HG03342 (cell line): ENCODE data around the gene DOK4.
"Not testable (repeated sequence)": the region's sequence is repeated elsewhere in the genome, so short reads cannot be mapped to it uniquely, and the experiment has no call there.

ENCODE experiments used
- ATAC-seq: cut with Tn5 transposase; IDR thresholded peaks from one replicate; pipeline ENCODE4 v1.9.1; 2021; ENCODE audit warnings: mild to moderate bottlenecking, moderate library complexity; ENCODE audit not compliant: unreplicated experiment

DOK4 gene

DNA sequence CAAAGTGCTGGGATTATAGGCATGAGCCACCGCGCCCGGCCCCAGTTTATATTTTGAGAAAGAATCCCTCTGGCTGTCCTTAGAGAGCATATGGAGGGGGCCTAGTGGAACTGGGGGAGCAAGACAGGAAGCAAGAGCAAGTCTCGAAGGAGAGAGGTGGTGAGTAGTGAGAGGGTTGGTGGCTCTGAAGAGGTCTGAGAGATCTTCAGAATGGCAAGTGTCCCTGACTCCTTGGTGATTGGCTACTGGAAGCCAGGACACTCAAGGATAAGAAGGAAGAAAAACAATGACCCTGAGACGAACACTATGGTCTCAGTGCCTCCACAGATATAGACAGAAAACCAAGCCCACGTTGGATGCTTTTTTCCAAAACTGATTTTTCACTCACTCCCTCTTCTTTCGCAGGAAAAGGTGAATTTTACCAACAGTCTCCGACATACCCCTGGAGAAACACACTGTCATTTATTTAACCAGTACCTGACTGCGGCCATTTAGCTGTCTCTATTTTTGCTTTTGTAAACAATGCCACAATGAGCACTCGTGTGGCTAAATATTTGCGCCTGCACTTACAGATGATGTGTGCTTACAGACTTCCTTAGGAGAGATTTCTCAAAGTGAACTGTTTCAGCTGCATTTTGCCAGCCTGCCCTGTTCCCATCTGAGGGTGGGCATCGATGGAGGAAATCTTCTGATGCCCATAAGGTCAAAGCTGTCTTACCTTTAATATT, 15.9 kb upstream of the DOK4 start:
- no peak for ATAC-seq

DNA sequence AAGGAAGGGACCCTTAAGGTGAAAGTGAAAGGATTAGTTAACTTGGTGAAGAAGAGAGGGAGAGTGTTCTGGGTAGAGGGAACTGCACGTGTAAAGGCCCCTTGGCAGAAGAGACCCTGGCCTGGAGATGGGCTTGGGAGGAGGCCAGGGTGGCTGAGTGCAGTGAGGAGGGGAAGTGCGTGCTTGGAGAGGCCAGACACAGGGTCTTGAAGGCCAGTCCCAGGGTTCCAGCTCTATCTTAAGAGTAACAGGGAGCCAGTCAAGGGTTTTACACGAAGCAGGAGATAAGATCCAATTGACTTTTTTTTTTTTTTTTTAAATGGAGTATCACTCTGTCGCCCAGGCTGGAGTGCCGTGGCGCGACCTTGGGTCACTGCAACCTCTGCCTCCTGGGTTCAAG, 15.2 kb upstream of the DOK4 start:
- no peak for ATAC-seq

DNA sequence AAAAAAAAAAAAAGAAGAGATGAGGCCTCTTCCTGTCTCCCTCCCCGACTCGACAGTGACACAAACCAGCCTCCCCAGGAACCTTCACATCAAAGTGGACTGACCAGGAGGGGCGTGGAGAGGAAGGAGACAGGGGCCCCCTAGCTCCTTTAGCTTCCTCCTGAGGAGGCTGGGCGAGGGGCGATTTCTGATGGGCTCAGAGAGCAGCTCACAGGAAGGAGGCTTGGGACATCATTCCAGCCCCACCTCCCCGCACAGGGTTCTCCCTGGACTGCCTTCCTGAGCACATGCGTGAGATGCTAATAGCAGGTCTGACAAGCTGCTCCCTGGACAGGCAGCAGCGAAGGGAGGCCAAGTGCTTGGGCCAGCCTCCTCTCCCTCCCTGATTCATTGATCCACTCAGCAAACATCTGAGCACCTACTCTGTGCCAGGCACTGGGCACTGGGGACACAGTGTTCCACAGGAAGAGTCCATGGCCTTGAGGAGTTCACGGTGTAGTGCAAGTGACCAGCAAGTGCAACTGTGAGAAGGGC, 14.4 kb upstream of the DOK4 start:
- ATAC-seq = no peak

DNA sequence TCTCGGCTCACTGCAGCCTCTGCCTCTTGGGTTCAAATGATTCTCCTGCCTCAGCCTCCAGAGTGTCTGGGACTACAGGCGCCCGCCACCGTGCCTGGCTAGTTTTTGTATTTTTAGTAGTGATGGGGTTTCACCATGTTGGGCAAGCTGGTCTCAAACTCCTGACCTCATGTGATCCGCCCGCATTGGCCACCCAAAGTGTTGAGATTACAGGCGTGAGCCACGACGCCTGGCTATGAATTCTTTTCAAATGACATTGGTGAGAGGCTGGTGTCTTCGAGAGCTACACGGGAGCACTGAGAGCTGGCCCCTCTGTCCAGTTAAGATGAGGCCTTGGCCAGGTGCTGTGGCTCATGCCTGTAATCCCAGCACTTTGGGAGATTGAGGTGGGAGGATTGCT, 13.6 kb upstream of the DOK4 start:
- ATAC-seq = not testable (repeated sequence)

DNA sequence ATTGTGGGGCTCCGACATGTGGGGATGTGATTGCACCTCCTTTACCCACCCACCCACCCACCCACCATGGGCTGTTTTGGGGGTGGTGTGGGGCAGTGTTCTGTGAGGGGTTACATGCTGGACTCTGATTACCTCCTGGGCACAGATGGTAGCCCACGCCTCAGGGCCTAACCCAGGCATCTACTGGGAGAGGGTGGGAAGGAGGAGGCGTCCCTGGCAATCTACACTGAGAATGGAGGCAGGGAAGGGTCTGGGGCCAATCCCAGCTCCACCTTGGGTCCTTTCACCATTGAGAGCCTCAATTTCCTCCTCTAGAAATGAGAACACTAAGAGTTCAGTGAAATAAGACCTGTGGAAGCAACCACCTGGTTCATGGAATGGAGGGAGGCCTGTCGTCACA, 11.7 kb upstream of the DOK4 start:
- ATAC-seq = no peak

DNA sequence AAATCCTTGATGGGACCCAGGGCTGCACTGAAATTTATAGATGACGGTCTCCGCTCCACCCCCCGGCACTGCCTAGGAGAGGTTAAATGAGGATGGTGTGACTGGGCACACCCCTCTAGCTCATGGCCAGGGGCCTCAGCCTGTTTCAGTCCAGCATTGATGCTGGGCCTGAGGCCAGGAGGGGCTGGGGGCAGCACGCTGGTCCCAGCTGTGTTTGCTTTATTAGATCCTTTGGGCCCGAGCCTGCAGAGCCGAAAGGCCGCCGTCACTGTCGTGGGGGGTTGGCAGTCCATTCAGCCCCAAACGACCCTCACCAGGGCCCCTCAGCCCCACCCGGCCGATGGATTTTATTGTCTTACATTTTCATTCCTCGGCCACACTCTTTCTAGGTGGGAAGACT, 10.8 kb upstream of the DOK4 start:
- ATAC-seq = no peak

DNA sequence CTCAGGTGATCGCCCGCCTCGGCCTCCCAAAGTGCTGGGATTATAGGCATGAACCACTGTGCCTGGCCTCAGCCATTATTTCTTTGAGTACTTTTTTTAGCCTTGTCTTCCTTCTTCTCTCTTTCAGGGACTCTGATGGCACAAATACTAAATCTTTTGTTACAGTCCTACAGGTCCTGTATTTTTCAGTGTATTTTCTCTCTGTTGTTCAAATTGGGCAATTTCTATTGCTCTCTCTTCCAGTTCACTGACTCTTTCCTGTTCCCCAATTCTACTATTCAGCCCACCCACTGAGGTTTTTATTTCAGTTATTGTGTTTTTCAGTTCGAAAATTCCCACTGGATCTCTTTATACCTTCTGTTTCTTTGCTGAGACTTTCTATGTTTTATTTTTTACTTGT, 7.5 kb upstream of the DOK4 start:
- no peak for ATAC-seq

DNA sequence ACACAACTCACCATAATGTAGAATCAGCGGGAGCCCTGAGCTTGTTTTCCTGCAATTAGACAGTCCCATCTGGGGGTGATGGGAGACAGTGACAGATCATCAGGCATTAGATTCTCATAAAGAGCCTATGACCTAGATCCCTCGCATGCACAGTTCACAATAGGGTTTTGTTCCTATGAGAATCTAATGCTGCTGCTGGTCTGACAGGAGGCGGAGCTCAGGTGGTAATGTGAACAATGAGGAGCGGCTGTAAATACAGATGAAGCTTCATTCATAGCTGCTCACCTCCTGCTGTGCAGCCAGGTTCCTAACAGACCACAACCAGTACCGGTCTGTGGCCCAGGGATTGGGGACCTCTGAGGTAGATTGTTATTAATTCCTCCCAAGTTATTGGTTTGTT, 2.9 kb upstream of the DOK4 start:
- no peak for ATAC-seq

DNA sequence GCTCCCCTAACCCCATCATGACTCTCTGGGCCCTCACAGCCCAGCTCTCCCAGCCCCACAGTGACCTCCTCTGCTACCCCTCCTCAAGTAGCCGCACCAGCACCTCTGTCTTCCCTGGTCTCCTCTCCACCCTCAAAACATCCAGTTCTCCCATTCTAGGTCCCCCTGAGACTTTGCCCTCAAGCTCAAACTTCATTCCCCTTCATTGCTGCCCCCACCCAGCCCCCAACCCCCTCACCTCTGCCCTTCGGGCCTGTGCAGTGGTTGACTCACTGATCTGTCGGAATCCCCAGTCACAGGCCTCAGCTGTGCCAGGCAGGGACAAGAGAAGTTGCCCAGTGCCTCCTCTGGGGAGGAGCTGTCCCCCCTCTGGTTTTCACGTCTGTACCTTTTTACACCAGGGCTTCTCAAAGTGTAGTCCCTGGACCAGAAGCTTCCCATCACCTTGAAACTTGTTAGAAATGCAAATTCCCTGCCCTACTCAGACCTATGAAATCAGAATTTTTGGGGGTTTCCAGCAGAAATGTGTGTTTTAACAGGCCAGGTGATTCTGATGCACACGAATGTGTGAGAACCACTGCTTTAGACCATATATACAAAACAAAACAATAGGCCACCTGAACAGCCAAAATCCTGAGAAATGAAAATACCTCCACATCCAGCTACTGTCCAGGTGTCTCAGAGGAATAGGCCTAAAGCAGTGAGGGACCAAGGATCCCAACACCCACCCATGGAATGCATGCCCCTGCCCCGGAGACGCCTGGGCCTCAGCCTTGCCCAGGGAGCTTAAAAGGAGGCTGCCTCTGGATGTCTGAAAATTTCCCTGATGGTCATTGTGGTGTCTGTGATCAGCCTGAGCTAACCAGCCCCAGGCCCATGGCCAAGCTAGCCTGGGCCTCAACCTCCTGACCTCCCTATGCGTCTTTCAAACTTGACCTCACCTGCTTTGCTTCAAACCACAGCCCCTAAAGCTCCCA, 853 bp upstream of the DOK4 start:
- ATAC-seq = no peak

DNA sequence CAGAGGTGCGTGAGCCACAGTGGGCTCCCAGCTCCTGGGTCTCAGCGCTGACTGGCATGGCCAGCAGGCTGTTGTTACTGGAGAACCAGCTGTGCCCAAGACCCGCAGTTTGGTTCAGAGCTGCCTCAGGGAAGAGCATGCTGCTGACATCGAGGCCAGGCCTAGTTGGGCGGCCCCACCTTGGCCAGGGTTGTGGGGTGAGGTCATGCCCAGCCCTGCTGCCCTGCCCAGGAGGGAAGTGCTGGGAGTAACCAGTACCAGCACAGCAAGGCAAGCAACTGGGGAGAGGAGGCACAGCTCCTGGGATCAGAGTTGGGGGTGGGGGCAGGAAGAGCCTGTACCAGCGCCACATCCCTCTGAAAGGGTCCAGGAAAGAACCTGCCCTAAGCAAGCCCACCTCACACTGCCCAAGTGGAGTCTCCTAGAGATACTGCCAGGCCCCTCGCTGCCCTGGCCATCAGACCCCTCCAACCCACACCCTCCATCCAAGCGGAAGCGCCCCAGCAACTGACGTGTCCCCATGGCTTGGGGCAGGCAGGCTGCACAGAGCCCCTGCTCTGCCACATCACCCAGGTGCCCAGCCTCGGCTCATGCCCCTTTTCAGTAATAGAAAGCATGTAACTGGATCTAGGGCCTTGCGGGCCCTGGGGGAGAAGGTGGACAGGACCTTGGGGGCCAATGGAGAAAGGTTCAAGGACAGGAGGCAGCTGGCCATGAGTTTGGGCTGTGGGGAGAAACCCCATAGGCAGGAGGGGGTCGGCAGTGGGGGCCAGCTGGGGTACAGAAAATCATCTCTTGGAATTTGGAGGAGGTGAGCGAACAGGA, 990 bp downstream of the DOK4 start:
- no peak for ATAC-seq

DNA sequence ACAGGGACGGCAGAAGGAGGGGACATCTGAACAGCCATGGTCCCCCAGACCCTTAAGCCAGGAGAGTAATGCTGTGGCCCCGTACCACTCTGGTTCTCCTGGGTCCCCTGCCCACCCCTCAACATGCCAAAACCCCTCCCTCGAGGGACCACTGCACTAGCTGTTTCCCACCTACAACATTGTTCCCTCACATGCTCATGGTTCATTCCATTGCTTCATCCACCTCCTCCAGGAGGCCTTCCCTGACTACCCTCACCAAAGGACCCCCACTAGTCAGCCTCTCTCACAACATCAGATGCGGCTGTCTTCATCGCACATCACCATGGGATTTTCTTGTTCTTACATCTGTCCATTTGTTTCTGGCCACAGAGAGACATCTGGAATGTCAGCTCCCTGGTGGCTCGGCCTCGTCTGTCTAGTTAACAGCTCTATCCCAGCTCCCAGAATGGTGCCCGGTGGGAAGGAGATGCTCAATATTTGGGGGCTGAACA, 1.7 kb downstream of the DOK4 start:
- ATAC-seq = no peak

DNA sequence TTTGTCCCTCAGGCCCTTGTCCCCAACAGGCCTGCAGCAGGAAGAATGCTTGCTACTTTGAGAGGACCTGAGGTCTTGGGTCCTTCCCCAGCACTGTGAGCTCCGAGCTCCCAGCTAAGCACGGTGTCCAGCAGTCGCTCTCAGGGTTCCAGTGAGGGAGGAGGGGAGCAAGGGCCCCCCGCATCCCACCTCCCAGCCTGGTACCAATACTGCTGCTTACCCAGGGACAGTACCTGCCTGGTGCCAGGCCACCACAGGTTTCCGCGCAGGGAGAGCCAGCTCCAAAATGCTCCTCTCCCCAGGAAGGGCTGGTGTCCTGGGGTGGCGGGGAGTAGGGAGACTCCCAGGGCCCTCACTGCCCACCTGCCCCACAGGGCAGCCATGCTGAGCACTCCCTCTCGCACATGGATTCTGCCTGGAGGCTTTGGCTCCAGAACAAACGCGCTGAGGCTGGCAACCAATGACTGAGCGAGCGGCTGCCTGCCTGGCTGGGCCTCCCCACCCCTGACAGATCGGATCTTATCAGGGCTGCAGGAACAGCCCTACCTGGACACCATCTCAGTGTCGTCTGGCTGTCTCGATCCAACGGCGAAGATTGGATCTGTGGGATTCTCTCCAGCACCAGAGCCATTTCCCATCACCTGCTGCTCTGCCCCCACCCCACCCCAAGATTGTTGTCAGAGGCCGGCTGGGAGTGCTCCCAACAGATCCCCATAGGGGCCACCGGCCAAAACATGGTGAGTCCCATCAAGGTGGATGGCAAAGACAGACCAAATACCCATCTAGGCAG, 2.4 kb downstream of the DOK4 start:
- ATAC-seq = no peak

DNA sequence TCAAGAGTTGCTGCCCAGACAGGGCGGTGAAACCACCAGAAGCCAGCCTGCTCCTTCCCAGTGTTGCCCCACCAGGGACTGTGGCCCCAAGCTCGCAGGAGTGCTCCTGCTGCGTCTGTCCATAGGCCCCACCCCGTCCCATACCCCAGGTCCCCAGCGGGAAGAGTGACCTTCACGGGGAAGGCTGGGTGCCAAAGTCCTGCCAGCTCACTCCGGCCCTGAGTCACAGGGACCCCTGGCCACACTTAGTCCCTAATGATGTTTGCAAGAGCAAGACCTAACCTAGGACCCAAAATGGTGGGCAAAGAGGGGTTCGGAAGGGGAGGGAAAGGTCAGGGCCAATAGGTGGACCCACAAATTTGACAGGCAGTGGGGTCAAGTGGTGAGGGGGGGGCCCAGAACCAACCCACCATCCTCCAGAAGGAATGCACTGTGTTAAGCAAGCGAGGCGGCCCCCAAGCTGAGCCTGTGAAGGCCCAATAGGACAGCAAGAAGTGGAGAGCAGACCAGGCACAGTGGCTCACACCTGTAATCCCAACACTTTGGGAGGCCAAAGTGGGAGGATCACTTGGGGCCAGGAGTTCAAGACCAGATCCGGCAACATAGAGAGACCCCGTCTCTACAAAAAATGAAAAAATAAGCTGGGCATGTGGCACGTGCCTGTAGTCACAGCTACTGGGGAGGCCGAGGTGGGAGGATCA, 3.3 kb downstream of the DOK4 start:
- ATAC-seq = no peak

DNA sequence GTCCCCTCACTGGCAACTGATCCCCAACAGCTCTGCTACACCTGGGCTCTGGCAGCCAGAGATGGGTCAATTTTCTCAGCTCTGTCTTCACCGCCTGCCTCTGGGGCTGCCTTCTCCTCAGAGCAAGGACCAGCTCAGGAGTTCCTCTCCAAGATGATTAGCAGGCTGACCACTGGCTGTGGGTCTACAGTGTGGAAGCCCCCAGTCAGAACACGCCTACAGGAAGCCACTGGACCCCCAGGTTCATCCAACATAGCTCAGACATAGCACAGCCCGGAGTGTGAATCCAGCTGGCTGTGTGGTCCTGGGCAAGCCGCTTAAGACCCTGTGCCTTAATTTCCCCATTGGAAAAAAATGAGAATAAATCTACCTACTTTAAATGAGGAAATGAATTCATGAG, 4.9 kb downstream of the DOK4 start:
- ATAC-seq = no peak

DNA sequence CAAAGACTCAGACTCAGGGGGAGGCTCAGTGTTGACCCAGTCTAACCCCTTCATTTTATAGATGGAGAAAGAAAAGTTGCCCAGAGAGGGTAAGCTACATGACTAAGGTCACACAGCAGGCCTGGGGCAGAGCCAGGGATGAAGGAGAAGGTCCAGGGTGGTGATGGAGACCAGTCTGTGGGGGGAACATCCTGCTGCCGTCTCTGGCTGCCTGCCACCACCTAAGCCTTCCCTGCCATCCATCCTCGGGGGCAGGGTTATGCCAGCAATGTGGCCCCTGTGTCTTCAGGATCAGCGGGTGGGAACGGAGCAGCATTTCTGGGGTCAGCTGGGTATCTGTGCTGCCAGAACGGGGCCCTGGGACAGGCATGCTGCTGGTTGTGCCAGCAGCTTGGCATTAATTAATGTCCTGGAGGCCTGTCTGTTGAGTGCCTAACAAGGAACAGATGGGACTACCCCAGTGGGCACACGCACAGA, 5.5 kb downstream of the DOK4 start:
- ATAC-seq = no peak

DNA sequence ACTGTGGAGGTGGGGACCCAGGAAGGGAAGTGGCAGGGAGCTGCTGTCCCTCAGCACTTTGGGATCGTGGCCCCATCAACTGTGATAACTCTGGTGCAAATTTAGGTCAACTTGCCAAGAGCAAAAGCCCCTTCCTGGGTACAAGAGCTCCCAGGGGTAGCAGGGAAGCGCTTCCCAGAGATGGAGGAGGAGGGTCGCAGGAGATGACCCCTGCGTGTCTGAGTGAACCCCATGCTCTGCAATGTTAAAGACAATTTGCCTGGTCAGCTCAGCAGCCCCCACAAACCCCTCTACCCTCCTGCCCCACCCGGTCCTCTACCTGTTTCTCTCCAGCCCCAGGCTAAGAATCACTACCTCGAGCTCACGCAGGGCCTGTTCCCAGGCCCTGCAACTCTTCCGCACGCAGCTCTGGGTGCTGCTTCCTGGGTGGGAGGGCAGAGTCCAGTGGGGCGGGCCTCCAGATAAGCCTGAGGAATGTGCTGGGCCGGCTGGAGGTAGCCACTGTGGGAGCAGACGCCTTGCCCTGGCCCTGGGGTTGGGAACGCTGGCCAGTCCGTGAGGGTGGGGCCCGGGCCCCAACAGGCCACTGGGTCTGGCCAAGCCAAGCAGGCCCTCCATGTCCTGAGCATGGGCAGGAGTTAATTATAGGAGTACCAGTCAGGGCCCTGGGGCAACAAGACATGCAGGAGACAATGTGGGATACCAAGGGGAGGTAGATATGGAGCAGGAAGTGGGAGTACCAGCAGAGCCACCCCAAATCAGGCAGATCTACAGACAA, 6.1 kb downstream of the DOK4 start:
- ATAC-seq = no peak

DNA sequence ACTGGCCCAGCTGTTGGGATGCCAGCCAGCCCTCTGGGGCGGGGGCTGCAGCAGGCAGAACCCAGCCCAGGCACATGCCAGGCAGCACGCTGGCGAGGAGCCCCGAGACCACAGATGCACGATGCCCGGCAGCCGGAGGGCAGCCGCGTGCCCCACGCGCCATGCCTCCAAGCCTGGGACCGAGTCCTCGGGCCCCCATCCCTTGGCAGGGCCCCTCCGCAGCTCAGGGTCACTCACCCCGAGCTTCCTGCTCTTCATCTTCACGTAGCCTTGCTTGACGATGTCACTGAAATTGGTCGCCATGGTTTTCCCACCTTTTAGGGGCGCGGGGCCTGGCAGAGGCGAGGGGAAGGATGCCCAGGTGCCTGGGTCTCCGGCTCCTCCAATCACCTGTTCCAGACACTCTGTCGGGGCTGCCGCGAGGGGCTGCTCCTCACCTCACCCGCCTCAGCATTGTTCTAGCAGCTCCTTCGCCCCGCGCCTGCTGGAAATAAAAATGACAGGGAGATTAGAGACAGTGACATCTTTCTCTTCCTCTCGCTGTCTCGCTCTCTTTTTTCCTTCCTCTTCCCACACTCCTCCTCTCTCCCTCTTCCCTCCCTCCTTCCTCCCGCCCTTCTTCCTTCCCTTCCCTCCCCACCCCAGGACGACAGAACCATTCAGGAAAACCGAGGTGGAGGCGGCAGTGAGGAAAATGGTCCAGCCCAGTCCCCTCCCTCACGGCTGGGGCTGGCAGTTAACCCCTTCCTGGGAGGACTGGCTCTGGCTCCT, 6.9 kb downstream of the DOK4 start:
- ATAC-seq = no peak
